ENCODE results near the gene PNPLA3. TPM values are rescaled to one million over a fixed set of nuclear protein-coding genes. Genes with fewer than 3 reads are reported as not detected.

The PNPLA3 gene
- total RNA-seq, 4 donors from 2014 or later: 0.58 to 1.3 TPM; not detected in 2

- peaks cover 6 to 14% of the 10 kb centered on the region in 2 donors for H3K27me3 ChIP-seq
- TF ChIP-seq CTCF (IDR thresholded peaks at IDR 0.05) (no peak), POLR2A (IDR thresholded peaks at IDR 0.05) (no peak)
- no peaks in the 10 kb centered on the region for H3K36me3 ChIP-seq
- no peak overlapping the region for H3K4me3 ChIP-seq
- intact Hi-C loops (cut with DNase I; ENCODE audit: low total_unique reads): no loop called here
- H3K27ac ChIP-seq: no peak overlapping the region
- no peaks in the 10 kb centered on the region for H3K9me3 ChIP-seq
- DNase-seq: no peak
- no peaks in the 10 kb centered on the region for H3K4me1 ChIP-seq
Measured at GRCh38 chr22:43886231-43886630, 37.4 kb upstream of the PNPLA3 start.

- Histone ChIP-seq H3K4me1 (no peaks in the 10 kb centered on the region), H3K4me3 (no peak overlapping the region), H3K27me3 (peaks cover 6 to 19% of the 10 kb centered on the region in 2 donors), H3K9me3 (no peaks in the 10 kb centered on the region), H3K36me3 (no peaks in the 10 kb centered on the region), H3K27ac (no peak overlapping the region)
- DNase-seq: no peak
- intact Hi-C loops (cut with DNase I; ENCODE audit: low total_unique reads): no loop called here
- TF ChIP-seq POLR2A (IDR thresholded peaks at IDR 0.05) (no peak), CTCF (IDR thresholded peaks at IDR 0.05) (no peak)
Measured at GRCh38 chr22:43887391-43887790, 36.2 kb upstream of the PNPLA3 start.

GRCh38 chr22:43888740-43889139 is 34.9 kb upstream of the PNPLA3 start:
- DNase-seq: no peak
- no peak for TF ChIP-seq CTCF (IDR thresholded peaks at IDR 0.05)
- no peak for TF ChIP-seq POLR2A (IDR thresholded peaks at IDR 0.05)
- no peak overlapping the region for H3K27ac ChIP-seq
- no peaks in the 10 kb centered on the region for H3K9me3 ChIP-seq
- no peaks in the 10 kb centered on the region for H3K36me3 ChIP-seq
- intact Hi-C loops (cut with DNase I; ENCODE audit: low total_unique reads): no loop called here
- no peaks in the 10 kb centered on the region for H3K4me1 ChIP-seq
- no peak overlapping the region for H3K4me3 ChIP-seq
- peaks cover 6 to 19% of the 10 kb centered on the region in 2 donors for H3K27me3 ChIP-seq

- Histone ChIP-seq H3K4me3 (no peak overlapping the region), H3K9me3 (no peaks in the 10 kb centered on the region), H3K27me3 (peaks cover 6 to 19% of the 10 kb centered on the region in 2 donors), H3K4me1 (no peaks in the 10 kb centered on the region), H3K36me3 (no peaks in the 10 kb centered on the region), H3K27ac (no peak overlapping the region)
- TF ChIP-seq POLR2A (IDR thresholded peaks at IDR 0.05) (no peak), CTCF (IDR thresholded peaks at IDR 0.05) (no peak)
- DNase-seq: no peak
- intact Hi-C loops (cut with DNase I; ENCODE audit: low total_unique reads): no loop called here
Measured at GRCh38 chr22:43889201-43889859, 34.3 kb upstream of the PNPLA3 start.

- no peak for DNase-seq
- no peak overlapping the region for H3K27ac ChIP-seq
- intact Hi-C loops (cut with DNase I; ENCODE audit: low total_unique reads): no loop called here
- TF ChIP-seq CTCF (IDR thresholded peaks at IDR 0.05) (no peak), POLR2A (IDR thresholded peaks at IDR 0.05) (no peak)
- H3K9me3 ChIP-seq: no peaks in the 10 kb centered on the region
- no peaks in the 10 kb centered on the region for H3K36me3 ChIP-seq
- peaks cover 6 to 19% of the 10 kb centered on the region in 2 donors for H3K27me3 ChIP-seq
- no peak overlapping the region for H3K4me3 ChIP-seq
- no peaks in the 10 kb centered on the region for H3K4me1 ChIP-seq
Measured at GRCh38 chr22:43889860-43890253, 33.7 kb upstream of the PNPLA3 start.

All from uterus (tissue), 4 donors.